ENCODE results near the gene LAMP1.
A peak's percentile ranks its signal among the peaks of the same experiment; 100 is the strongest.
"Not testable (repeated sequence)": the region's sequence is repeated elsewhere in the genome, so short reads cannot be mapped to it uniquely, and the experiment has no call there.

Gene LAMP1

GRCh38 chr13:113364901-113365582 lies 68.0 kb downstream of the LAMP1 start:
- Histone ChIP-seq H3K4me1 (peaks cover 17% of the 10 kb centered on the region; the same call in 1 of the 2 replicates), H3K4me3 (peak overlapping the region; percentile 54), H4K20me1 (no peaks in the 10 kb centered on the region), H3K9me3 (no peaks in the 10 kb centered on the region), H3K27ac (peak overlapping the region; percentile 18; the same call in 1 of the 2 replicates), H3K36me3 (no peaks in the 10 kb centered on the region), H3K27me3 (peaks cover 41% of the 10 kb centered on the region), H3K9ac (0 out of 2 replicates have a peak overlapping the region, but pooled peaks have one; percentile 15), H3K4me2 (peak overlapping the region; percentile 67)
- no peak for TF ChIP-seq Cebpa-rat (IDR thresholded peaks at IDR 0.05)

GRCh38 chr13:113365583-113365970 lies 68.5 kb downstream of the LAMP1 start:
- Histone ChIP-seq H3K27me3 (peaks cover 36% of the 10 kb centered on the region), H3K4me2 (no peak overlapping the region), H3K9ac (no peak overlapping the region), H3K36me3 (no peaks in the 10 kb centered on the region), H3K9me3 (no peaks in the 10 kb centered on the region), H3K4me1 (peaks cover 18% of the 10 kb centered on the region; the same call in 1 of the 2 replicates), H4K20me1 (no peaks in the 10 kb centered on the region), H3K27ac (no peak overlapping the region), H3K4me3 (no peak overlapping the region)
- no peak for TF ChIP-seq Cebpa-rat (IDR thresholded peaks at IDR 0.05)

- peaks cover 23% of the 10 kb centered on the region for H3K4me1 ChIP-seq
- no peak for TF ChIP-seq Cebpa-rat (IDR thresholded peaks at IDR 0.05)
- no peaks in the 10 kb centered on the region for H4K20me1 ChIP-seq
- H3K4me3 ChIP-seq = no peak overlapping the region
- H3K27me3 ChIP-seq = peaks cover 31% of the 10 kb centered on the region
- no peak overlapping the region for H3K27ac ChIP-seq
- no peaks in the 10 kb centered on the region for H3K36me3 ChIP-seq
- H3K4me2 ChIP-seq = no peak overlapping the region
- no peaks in the 10 kb centered on the region for H3K9me3 ChIP-seq
- H3K9ac ChIP-seq = no peak overlapping the region
Observed at GRCh38 chr13:113365971-113366588, 69.0 kb downstream of the LAMP1 start.

- H3K9me3 ChIP-seq = no peaks in the 10 kb centered on the region
- no peak overlapping the region for H3K4me2 ChIP-seq
- TF ChIP-seq Cebpa-rat (IDR thresholded peaks at IDR 0.05) = no peak
- H3K36me3 ChIP-seq = no peaks in the 10 kb centered on the region
- no peak overlapping the region for H3K9ac ChIP-seq
- H3K4me3 ChIP-seq = no peak overlapping the region
- peaks cover 25% of the 10 kb centered on the region for H3K4me1 ChIP-seq
- H3K27ac ChIP-seq = no peak overlapping the region
- H4K20me1 ChIP-seq = no peaks in the 10 kb centered on the region
- peaks cover 21% of the 10 kb centered on the region for H3K27me3 ChIP-seq
Observed at GRCh38 chr13:113367020-113367560, 70.1 kb downstream of the LAMP1 start.

DNA sequence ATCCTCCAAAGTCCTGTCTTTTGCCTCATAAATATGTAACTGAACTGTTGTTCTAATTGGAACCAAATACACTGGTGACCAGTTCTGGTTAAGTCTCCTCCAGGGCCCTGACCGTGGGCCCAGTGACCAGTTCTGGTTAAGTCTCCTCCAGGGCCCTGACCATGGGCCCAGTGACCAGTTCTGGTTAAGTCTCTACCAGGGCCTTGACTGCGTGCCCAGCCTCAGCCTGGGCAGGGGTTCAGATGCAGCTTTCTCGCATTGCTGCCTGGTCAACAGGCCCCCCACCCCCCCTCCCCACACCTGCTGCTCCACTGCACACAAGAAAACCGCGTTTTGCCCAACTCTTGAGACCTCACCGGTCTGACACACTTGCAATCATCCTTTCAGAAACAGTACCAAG lies 70.7 kb downstream of the LAMP1 start:
- H3K36me3 ChIP-seq = no peaks in the 10 kb centered on the region
- peaks cover 25% of the 10 kb centered on the region for H3K4me1 ChIP-seq
- H3K4me3 ChIP-seq = no peak overlapping the region
- H3K27ac ChIP-seq = no peak overlapping the region
- H3K27me3 ChIP-seq = peaks cover 14% of the 10 kb centered on the region
- no peak overlapping the region for H3K9ac ChIP-seq
- no peak overlapping the region for H3K4me2 ChIP-seq
- no peaks in the 10 kb centered on the region for H3K9me3 ChIP-seq
- H4K20me1 ChIP-seq = no peaks in the 10 kb centered on the region
- no peak for TF ChIP-seq Cebpa-rat (IDR thresholded peaks at IDR 0.05)

GRCh38 chr13:113368353-113368752 lies 71.3 kb downstream of the LAMP1 start:
- not testable (repeated sequence) for H3K9me3 ChIP-seq, H3K27me3 ChIP-seq, H3K36me3 ChIP-seq, H3K4me3 ChIP-seq, H3K9ac ChIP-seq, H3K4me2 ChIP-seq, H3K27ac ChIP-seq, H4K20me1 ChIP-seq
- peaks cover 20% of the 10 kb centered on the region for H3K4me1 ChIP-seq

- Histone ChIP-seq H3K27ac (no peak overlapping the region), H3K36me3 (no peaks in the 10 kb centered on the region), H4K20me1 (no peaks in the 10 kb centered on the region), H3K27me3 (peaks cover 2% of the 10 kb centered on the region; the same call in 1 of the 2 replicates), H3K9ac (no peak overlapping the region), H3K4me3 (no peak overlapping the region), H3K9me3 (no peaks in the 10 kb centered on the region), H3K4me2 (no peak overlapping the region), H3K4me1 (peaks cover 15% of the 10 kb centered on the region)
- no peak for TF ChIP-seq Cebpa-rat (IDR thresholded peaks at IDR 0.05)
Observed at GRCh38 chr13:113369189-113369588, 72.2 kb downstream of the LAMP1 start.

- no peak for TF ChIP-seq Cebpa-rat (IDR thresholded peaks at IDR 0.05)
- H3K4me3 ChIP-seq = no peak overlapping the region
- no peaks in the 10 kb centered on the region for H4K20me1 ChIP-seq
- H3K27ac ChIP-seq = no peak overlapping the region
- H3K36me3 ChIP-seq = no peaks in the 10 kb centered on the region
- no peaks in the 10 kb centered on the region for H3K27me3 ChIP-seq
- H3K4me1 ChIP-seq = peaks cover 11% of the 10 kb centered on the region
- H3K9me3 ChIP-seq = no peaks in the 10 kb centered on the region
- H3K4me2 ChIP-seq = no peak overlapping the region
- H3K9ac ChIP-seq = no peak overlapping the region
Observed at GRCh38 chr13:113369881-113370280, 72.8 kb downstream of the LAMP1 start.

DNA sequence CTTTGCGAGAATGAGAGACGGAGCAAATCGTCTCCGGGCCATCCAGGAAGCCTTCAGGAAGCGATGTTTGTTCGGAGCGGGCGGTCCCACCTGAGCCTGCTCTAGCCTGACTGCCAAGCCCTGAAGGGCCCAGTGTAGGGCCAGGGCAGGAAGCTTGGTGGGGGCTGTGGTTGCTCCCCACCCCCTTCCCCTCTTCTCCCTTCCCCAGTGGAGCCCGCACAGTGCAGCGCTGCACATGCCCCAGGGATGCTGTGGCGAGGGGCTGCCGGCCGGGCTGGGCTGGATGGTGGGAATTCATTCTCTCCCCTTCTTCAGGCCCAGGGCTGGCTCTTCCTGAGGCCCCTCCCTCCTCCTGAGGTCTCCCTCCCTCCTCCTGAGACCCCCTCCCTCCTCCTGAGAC lies 74.0 kb downstream of the LAMP1 start:
- no peaks in the 10 kb centered on the region for H4K20me1 ChIP-seq
- no peaks in the 10 kb centered on the region for H3K9me3 ChIP-seq
- H3K4me2 ChIP-seq = peak overlapping the region; percentile 71

GRCh38 chr13:113371701-113372100 lies 74.7 kb downstream of the LAMP1 start:
- not testable (repeated sequence) for H3K4me2 ChIP-seq, H3K4me3 ChIP-seq

More for the DNA sequence above, 74.0 kb downstream of the LAMP1 start:
- H3K4me3 ChIP-seq = no peak overlapping the region
- no peak overlapping the region for H3K9ac ChIP-seq
- TF ChIP-seq Cebpa-rat (IDR thresholded peaks at IDR 0.05) = no peak
- peaks cover 7% of the 10 kb centered on the region for H3K4me1 ChIP-seq
- H3K27ac ChIP-seq = no peak overlapping the region
- no peaks in the 10 kb centered on the region for H3K36me3 ChIP-seq
- H3K27me3 ChIP-seq = no peaks in the 10 kb centered on the region

More at GRCh38 chr13:113371701-113372100, 74.7 kb downstream of the LAMP1 start:
- H3K4me1 ChIP-seq, H3K27me3 ChIP-seq, H3K9me3 ChIP-seq, H3K9ac ChIP-seq, H4K20me1 ChIP-seq, H3K36me3 ChIP-seq, H3K27ac ChIP-seq: not testable (repeated sequence)
